D341Med (cell line): ENCODE data around the gene ADIPOR2.

Experiments
- DNase-seq: peaks from one replicate; pipeline ENCODE4 v3.0.0; 2012; ENCODE audit warnings: low spot score

Gene ADIPOR2

GRCh38 chr12:1799051-1799881 lies 108.4 kb downstream of the ADIPOR2 start:
- no peak for DNase-seq

GRCh38 chr12:1799882-1800400 lies 109.1 kb downstream of the ADIPOR2 start:
- DNase-seq: no peak

GRCh38 chr12:1800401-1801302 lies 109.8 kb downstream of the ADIPOR2 start:
- DNase-seq: no peak

GRCh38 chr12:1801303-1801975 lies 110.6 kb downstream of the ADIPOR2 start:
- DNase-seq: no peak

- DNase-seq: no peak
Observed at GRCh38 chr12:1803736-1804135, 112.9 kb downstream of the ADIPOR2 start.

- DNase-seq: peak; percentile 94
Observed at GRCh38 chr12:1804545-1805332, 113.9 kb downstream of the ADIPOR2 start.

- DNase-seq: no peak
Observed at GRCh38 chr12:1805441-1806081, 114.7 kb downstream of the ADIPOR2 start.

- no peak for DNase-seq
Observed at GRCh38 chr12:1806301-1807086, 115.6 kb downstream of the ADIPOR2 start.

- DNase-seq: no peak
Observed at GRCh38 chr12:1807087-1807860, 116.4 kb downstream of the ADIPOR2 start.

- no peak for DNase-seq
Observed at GRCh38 chr12:1808036-1808797, 117.3 kb downstream of the ADIPOR2 start.

- DNase-seq: no peak
Observed at GRCh38 chr12:1808798-1809480, 118.1 kb downstream of the ADIPOR2 start.

- DNase-seq: no peak
Observed at GRCh38 chr12:1809591-1810190, 118.8 kb downstream of the ADIPOR2 start.

- no peak for DNase-seq
Observed at GRCh38 chr12:1810201-1810930, 119.5 kb downstream of the ADIPOR2 start.

GRCh38 chr12:1810931-1811280 lies 120.0 kb downstream of the ADIPOR2 start:
- no peak for DNase-seq

GRCh38 chr12:1811281-1811947 lies 120.5 kb downstream of the ADIPOR2 start:
- no peak for DNase-seq

GRCh38 chr12:1811948-1812291 lies 121.0 kb downstream of the ADIPOR2 start:
- no peak for DNase-seq
